ENCODE measurements around the gene CEP192. TPM values are rescaled to one million over a fixed set of nuclear protein-coding genes. Genes with fewer than 3 reads are reported as not detected.

Gene CEP192
- total and polyA plus RNA-seq, 7 donors: 3.1 to 12.3 (median 5.2) TPM

DNA sequence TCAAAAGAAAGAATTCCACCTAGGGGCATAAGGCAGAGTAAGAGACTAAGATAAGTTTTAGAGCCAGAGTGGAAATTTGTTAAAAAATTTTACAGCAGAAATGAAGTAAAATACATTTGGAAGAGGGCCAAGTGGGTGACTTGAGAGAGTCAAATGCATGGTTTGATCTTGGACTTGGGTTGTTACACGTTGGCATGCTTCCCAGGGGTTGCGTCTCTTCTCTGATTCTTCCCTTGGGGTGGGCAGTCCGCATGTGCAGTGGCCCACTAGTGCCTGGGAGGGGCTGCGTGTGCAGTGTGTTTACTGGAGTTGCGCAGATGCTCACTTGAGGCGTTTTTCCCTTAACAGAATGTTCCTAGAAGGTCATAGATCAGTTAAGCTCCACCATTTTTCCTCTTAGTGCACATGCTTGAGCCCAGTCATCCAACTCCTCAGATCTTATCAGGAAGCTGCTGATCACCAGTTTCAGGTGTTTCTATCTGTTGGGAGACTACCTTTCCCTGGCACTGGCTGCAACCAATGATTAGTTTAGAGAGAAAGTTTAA lies 30.2 kb upstream of the CEP192 start:
- no peaks in the 10 kb centered on the region for H3K4me1 ChIP-seq
- no peaks in the 10 kb centered on the region for H3K27me3 ChIP-seq (ENCODE audit: insufficient read depth in 3 of 3, low read length in 2 of 3)
- no peak for DNase-seq
- no peak for ATAC-seq
- 68 to 80% (median 71%) methylated on average over 6 of the region's 6 CpGs for WGBS, 3 donors
- H3K27ac ChIP-seq: no peak overlapping the region
- no peak overlapping the region for H3K4me3 ChIP-seq
- H3K9me3 ChIP-seq: no peaks in the 10 kb centered on the region
- peaks cover 5 to 68% of the 10 kb centered on the region in 2 donors for H3K36me3 ChIP-seq (ENCODE audit: insufficient read depth in 1 of 2, low read depth in 1 of 2)
- intact Hi-C loops (cut with DNase I): no loop called here
- TF ChIP-seq, protein P1, sequence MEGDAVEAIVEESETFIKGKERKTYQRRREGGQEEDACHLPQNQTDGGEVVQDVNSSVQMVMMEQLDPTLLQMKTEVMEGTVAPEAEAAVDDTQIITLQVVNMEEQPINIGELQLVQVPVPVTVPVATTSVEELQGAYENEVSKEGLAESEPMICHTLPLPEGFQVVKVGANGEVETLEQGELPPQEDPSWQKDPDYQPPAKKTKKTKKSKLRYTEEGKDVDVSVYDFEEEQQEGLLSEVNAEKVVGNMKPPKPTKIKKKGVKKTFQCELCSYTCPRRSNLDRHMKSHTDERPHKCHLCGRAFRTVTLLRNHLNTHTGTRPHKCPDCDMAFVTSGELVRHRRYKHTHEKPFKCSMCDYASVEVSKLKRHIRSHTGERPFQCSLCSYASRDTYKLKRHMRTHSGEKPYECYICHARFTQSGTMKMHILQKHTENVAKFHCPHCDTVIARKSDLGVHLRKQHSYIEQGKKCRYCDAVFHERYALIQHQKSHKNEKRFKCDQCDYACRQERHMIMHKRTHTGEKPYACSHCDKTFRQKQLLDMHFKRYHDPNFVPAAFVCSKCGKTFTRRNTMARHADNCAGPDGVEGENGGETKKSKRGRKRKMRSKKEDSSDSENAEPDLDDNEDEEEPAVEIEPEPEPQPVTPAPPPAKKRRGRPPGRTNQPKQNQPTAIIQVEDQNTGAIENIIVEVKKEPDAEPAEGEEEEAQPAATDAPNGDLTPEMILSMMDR (IDR thresholded peaks at IDR 0.05): no peak

DNA sequence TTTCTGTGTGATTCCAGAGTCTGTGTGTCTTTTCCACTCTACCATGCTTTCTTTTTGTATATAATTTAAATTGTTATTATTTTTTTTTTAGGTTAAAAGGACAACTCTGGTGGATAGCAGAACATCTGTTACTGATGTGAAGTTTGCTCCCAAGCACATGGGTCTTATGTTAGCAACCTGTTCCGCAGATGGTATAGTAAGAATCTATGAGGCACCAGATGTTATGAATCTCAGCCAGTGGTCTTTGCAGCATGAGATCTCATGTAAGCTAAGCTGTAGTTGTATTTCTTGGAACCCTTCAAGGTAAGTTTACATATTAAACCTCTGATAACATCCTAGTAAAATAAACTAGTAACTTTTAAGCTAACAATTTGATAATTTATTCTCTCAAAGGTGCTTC lies 28.1 kb upstream of the CEP192 start:
- WGBS, 3 donors: 97 to 100% (median 100%) methylated on average over 1 of the region's 1 CpG
- intact Hi-C loops (cut with DNase I): no loop called here
- DNase-seq (no peak), ATAC-seq (no peak)
- H3K4me3 ChIP-seq: no peak overlapping the region
- H3K27me3 ChIP-seq (ENCODE audit: insufficient read depth in 3 of 3, low read length in 2 of 3): no peaks in the 10 kb centered on the region
- no peak overlapping the region for H3K27ac ChIP-seq
- TF ChIP-seq, protein P1 (IDR thresholded peaks at IDR 0.05): no peak
- no peaks in the 10 kb centered on the region for H3K9me3 ChIP-seq
- peaks cover 7 to 68% of the 10 kb centered on the region in 2 donors for H3K36me3 ChIP-seq (ENCODE audit: insufficient read depth in 1 of 2, low read depth in 1 of 2)
- no peaks in the 10 kb centered on the region for H3K4me1 ChIP-seq

DNA sequence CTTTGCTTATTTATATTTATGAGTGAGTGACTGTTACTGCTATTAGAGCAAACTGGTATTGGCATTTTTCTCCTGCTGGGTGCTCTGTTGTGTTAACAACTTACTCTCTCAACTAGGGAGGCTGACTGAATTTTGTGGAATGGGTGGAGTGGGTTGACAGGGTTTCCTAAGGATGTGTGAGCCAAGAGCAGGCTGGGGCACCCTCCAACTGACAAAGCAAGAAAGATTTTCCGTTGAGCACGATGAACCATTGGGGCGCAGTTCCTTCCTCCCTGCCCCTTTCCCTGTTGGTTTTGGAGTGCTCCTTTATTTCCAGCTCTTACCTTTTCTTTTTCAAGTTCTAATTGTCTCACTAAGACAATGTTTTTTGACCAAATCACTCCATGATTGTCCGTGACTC lies 23.0 kb upstream of the CEP192 start:
- intact Hi-C loops (cut with DNase I): no loop called here
- no peak for ATAC-seq

DNA sequence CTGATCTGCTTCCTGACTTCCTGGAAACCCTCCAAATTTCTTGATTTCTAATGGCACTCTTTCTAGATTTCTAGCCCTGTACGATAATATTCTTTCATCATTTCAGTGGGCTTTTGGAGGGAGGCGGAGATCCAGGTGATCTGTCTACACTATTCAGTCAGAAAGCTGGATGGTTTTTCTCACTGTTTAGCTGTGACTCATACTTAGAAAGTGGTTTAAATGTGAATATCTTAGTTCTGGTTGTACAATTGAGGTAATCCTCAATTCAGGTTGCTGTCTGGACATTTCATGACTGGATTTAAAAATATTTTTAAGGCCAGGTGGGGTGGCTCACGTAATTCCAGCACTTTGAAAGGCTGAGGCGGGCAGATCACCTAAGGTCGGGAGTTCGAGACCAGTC lies 22.5 kb upstream of the CEP192 start:
- Histone ChIP-seq H3K27me3 (ENCODE audit: insufficient read depth in 3 of 3, low read length in 2 of 3) (no peaks in the 10 kb centered on the region), H3K27ac (no peak overlapping the region), H3K36me3 (ENCODE audit: insufficient read depth in 1 of 2, low read depth in 1 of 2) (peaks cover 9 to 80% of the 10 kb centered on the region in 2 donors), H3K9me3 (no peaks in the 10 kb centered on the region), H3K4me1 (no peaks in the 10 kb centered on the region), H3K4me3 (no peak overlapping the region)
- WGBS, 3 donors: 95 to 99% (median 98%) methylated on average over 6 of the region's 6 CpGs
- TF ChIP-seq, protein P1 (IDR thresholded peaks at IDR 0.05): no peak
- no peak for DNase-seq
- ATAC-seq: no peak
- intact Hi-C loops (cut with DNase I): no loop called here

More for the DNA sequence above, 23.0 kb upstream of the CEP192 start:
- no peaks in the 10 kb centered on the region for H3K27me3 ChIP-seq (ENCODE audit: insufficient read depth in 3 of 3, low read length in 2 of 3)
- WGBS, 3 donors: 79 to 91% (median 87%) methylated on average over 4 of the region's 4 CpGs
- peaks cover 12 to 80% of the 10 kb centered on the region in 2 donors for H3K36me3 ChIP-seq (ENCODE audit: insufficient read depth in 1 of 2, low read depth in 1 of 2)
- H3K4me1 ChIP-seq: no peaks in the 10 kb centered on the region
- TF ChIP-seq, protein P1 (IDR thresholded peaks at IDR 0.05): no peak
- no peak overlapping the region for H3K27ac ChIP-seq
- H3K9me3 ChIP-seq: no peaks in the 10 kb centered on the region
- H3K4me3 ChIP-seq: no peak overlapping the region
- DNase-seq: no peak

Measured in psoas muscle (tissue), 8 donors.